NCI-H2227 (cell line): ENCODE data around the gene TEAD2.

Experiments used
- DNase-seq: peaks from one replicate; lab custom pipeline; 2025; ENCODE audit not compliant: unreplicated experiment; lab: John Stamatoyannopoulos, UW

The TEAD2 gene

DNA sequence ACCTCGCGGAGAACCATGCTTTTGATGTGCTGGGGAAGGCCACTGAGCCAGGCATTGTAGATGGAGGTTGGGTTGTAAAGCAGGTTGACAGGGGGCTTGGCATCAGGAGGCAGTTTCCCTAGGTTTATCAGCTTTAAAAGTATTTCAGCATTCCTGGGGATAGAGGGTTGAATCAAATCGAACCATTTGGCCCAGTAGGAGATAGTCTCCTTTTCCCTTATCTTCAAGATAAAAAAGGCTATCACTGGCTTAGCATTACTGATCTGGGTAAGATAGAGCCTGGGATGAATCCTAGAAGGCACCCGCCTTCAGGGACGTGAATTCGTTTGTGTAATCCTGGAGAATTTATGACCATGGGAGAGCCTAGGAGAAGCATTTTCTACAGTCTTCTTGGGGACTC is 67.8 kb downstream of the TEAD2 start:
- no peak for DNase-seq
